COLO668 (cell line): Measurements from ENCODE around the gene SMG6.
"Not testable (repeated sequence)": the region's sequence is repeated elsewhere in the genome, so short reads cannot be mapped to it uniquely, and the experiment has no call there.

ENCODE experiments used
- DNase-seq: peaks from one replicate; lab custom pipeline; 2025; ENCODE audit not compliant: unreplicated experiment; lab: John Stamatoyannopoulos, UW

Gene SMG6

DNA sequence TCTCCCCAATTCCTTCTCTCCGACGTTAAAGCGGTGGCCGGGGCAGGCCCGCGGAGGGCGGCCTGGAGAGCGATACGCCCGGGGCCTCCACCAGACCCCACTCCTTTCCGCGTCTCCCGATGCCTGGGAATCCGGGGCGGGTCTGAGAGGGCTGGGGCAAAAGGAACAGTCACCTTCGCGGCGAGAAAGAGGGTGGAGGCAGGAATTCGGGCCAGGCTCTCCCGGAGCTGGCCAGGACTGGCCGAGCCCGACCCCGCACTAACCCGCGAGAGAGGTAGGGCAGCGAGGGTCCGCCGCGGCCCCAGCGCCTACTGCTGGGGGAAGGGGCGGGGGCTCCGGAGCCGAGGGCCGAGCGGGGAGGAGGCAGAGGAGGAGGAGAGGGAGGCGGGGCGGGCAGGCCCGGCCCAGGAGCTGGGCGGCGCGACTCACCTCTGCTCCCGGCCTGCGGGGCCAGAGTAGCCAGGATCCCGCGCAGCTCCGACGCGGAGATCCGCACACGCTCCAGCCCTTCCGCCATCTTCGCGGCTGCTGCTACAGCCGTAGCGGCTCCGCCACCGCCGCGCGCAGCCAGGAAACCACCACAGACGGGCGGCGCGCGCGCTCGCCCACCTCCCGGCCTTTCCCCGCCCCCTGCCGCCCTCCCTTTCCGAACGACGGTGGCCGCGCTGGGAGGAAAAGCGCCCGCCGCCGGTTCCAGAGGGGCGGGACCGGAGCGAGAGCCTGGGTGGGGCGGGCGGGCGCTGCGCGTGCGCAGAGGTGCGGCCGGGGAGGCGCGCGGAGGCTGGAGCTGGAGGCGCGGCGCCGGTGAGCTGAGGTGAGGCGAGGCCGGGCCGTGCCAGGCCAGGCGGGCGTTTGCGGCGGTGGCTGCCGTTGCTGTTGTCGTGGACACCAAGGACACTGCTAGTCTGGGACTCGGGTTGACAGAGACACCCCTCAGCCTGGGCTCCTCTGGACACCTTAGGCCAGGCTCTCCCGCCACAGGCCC, at the start of gene SMG6, which contains the start of gene SRR:
Gene SMG6, minus strand, starts transcription at position 582 of the 985 bp plus-strand sequence. Its CDS starts 65 bp downstream, at position 517.
Gene SRR, plus strand, starts transcription at position 747 of the 985 bp plus-strand sequence. CDS start 11,611 bp downstream, outside the sequence.
- DNase-seq, result peak; percentile 92

DNA sequence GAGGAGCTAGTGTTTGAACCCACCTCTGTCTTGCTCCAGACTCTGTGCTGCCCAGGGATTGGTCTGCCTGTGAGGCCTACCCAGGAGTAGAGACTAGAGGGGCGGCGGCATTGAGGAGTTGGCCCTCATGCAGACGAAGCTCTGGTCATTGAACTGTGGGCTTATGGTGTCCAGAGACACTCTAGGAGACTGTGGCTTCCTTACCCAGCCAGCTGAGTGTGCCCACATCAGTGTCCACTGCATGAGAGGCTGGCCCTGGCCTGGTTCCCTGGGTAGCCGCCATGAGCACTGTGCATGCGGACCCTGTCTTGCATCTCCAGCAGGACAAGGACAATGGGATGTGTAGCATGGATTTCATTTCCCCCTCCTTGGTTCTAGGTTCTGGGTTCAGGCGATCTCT, 47.7 kb upstream of the SMG6 start:
- DNase-seq, result no peak

DNA sequence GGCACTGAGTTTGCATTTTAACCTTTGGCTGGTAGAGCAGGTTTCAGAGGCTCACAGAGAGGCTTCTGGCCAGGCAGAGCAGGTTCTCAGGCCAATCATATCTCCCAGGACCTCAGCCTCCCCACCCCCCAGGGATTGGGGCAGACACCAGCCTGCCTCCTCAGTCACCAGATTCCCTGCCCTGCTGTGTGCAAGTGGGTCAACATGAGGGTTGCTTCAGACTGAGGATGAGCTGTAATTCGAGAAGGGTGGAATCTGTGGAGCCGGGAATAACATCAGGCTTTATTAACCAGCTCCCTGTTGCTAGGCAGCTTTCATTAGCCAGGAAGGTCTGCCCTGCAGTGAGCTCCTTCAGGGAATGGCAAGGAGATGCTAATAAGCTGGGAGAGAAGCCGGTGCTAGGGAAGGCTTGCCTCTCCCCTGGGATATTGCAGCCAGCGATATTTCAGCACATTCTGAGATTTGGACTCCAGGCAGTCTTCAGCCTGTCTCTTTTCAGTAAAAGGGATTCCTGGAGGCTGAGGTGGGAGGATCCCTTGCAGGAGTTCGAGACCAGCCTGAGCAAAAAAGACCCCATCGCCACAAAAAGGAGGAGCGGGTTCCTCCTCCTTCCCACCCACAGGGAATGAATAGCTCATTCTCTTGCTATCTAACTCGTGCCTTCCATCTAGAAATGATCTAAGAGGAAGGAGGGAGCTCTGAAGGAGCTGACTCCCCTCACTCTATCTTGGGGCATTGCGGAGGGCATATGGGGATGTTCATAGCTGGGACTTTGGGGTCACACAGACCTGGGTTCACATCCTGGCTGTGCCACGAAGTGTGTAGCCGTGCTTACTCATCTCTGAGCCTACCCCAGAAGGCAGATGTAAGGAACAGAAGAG, 44.5 kb upstream of the SMG6 start:
- DNase-seq, result peak; percentile 86

DNA sequence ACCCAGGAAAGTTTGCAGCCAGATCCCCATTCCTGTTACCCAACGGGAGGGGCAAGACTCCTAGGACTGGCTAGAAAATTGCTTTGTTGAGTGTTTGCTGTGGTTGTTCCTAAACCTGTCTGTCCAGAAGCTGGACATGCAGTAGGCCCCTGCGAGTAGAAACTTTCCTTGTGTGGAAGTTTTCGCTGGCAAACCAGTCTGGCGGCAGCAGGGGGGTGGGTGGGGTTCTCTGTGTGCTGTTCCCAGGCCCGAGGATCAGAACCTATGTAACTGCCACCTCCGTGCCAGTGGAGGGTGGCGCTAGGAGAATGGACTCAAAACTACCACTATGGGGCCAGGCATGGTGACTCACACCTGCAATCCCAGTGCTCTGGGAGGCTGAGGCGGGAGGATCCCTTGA, 42.9 kb upstream of the SMG6 start:
- no peak for DNase-seq

DNA sequence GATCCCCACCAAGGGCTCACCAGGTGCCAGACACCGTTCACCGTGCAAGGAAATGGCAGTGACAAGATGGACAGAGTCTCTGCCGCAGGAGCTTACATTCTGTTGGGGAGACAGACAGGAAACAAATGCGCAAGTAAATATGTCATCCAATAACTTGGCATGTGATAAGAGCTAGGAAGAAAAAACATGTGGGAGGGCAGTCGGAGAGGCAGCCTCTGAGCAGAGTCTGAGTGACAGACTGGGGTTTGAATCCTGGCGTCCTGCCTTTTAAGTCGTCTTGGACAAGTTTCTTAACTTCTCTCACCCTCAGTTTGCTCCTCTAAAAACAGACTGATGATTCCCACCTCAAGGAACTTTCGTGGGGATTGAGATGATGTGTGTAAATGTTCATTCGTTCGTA, 40.9 kb upstream of the SMG6 start:
- DNase-seq, result no peak

DNA sequence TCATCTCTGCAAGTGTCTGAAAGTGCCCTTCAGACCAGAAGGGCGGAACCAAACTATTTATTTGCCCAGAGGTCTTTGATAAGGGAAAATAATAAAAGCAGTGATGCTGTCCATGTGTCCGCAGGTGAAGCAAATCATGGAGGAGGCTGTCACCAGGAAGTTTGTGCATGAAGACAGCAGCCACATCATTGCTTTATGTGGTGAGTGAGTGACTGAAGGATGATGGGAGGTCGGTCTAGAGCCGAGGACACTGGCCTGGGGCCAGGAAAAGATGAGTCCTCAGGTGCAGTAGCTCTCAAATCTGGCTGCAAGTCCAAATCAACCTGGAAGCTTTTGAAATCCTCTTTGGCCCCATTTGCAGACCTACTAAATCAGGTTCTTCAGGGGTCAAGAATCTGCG, 39.8 kb upstream of the SMG6 start:
- no peak for DNase-seq

DNA sequence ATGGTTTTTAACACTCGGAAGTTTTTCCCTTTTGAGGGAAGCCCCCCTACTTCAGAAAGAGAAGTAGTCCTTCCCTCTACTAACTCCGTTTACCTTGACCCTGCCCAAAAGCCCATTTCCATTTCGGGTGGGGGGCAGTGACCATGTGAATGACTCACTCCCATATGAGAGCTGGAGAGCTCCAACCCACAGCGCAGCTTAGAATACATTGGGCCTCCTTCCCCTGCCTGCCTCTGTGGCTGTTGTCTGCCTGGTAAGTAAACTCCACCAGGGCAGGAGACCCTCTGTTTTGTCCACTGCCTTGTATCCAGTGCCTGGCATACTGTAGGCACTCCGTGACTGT, 34.7 kb upstream of the SMG6 start:
- no peak for DNase-seq

DNA sequence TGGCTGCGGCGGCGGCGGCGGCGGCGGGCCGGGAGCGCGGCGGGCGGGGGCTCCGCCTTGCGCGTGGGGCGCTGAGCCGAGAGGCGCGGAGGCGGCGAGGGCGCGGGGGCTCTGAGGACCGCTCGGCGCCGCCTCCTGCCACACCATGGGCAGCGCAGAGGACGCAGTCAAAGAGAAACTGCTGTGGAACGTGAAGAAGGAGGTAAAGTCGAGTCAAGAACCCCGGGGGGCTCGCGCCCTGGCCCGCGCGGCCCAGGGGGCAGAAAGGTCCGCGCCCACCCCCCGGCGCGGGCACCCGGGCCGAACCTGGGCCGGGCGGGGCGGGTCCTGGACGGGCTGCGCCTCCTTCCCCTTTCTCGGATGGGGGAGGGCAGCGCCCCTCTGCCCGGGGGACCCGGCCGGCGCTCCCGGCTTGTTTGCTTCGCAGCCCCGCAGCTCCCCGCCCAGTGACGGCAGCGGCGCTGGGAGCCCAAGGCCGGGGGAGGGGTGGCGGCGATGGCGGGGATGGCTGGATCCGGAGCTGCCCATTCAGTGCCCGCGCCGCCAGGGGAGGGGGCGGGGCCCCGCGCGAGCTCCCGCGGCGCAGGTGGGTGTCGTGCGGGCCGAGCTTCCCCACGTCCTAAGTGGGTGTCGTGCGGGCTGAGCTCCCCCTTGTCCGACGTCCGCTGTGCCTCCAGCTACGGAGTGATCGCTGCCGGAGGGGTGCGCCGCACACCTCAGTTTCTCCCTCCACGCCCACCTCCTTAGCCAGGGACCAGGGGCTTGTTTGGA, 34.1 kb upstream of the SMG6 start:
- DNase-seq, result peak; percentile 66

DNA sequence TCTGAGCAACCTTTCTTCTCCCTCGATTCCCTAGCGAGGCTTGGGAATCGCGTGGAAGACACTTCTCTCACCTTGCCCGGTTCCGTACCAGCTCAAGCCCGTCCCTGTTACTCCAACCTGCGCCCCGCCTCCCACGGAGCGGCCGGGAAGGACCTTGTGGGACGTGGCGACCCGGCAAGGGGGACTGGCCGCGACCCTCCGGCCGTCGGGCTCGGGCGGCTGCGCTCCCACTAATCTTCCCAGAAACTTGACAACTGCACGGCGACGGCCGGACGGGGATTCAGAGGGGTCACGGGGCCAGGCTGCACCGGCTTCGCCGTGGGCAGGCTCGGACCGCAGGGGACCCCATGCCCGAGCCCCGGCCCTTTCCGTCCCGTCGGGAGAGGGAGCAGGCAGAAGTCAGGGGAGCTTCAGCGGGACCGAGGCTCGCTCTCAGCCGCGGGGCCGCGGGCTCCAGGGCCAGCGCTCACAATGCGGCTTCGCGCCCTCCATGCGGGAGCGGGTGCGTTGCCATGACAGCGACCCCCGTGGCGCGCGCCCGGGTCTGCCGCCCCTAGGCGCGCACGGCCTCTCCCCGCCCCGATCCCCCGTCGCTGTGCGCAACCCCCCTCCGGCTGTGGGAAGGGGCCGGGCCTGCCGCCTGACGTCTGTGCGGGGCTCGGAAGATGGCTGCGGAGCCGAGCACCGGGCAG, 33.4 kb upstream of the SMG6 start, which contains the start of gene SGSM2:
Gene SGSM2, plus strand, starts transcription at position 650 of the 692 bp plus-strand sequence. CDS start 188 bp downstream, outside the sequence.
- peak; percentile 59 for DNase-seq

DNA sequence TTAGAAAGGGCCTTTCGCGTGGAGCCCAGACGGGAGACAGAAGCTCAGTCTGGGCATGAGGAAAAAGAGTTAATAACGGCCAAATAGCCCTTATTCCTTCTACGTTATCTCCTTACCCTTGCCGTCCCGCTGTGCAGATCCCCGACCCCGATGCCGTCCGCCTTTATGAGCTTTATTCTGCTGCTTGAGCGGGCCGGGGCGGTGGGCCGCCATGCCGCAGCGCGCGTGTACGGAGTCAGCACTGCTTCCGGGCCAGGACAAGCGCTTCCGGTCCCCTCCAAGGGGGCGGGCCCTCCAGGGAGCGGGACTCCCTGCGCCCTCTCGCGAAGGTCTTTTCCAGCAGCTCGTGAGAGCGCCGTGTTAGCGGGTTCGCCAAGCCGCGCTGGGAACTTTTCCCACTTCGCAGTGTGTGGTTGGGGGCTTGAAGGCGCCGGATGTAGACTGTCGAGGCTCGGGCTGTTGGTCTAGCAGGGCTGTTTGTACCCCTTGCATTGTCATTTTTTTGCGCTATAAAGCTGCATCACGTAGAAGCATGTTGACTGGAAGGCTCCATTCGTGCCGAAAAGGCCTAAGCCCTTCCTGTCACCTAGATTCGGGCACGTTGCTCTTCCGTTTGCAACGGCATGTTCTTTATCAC, 32.7 kb upstream of the SMG6 start, which contains the start of gene TSR1:
Gene TSR1, minus strand, starts transcription at position 243 of the 637 bp plus-strand sequence. Its CDS starts 30 bp downstream, at position 213.
- DNase-seq, result peak; percentile 90

DNA sequence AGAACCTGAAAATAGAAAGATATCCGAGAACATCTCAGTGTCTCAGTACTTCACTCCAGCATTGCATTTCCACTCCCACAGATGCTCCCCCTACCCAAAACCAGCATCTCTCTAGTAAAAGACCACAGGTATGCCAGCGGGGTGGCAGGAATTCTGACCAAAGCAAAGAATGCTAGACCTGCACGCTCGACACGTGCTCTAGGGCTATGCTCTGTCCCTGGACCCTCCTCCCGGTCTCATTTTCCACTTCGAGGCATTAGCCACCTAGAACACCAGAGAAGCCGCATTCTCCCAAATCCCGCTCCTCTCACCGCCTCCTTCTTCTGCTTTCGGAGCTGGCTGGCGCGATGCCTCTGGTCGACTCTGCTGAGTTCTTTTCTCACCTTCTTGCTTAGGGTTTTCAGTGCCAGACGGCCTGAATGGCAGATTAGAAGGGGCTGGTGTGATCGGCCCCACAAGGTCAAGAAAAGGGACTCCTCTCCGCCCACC, 32.2 kb upstream of the SMG6 start:
- DNase-seq, result peak; percentile 11

DNA sequence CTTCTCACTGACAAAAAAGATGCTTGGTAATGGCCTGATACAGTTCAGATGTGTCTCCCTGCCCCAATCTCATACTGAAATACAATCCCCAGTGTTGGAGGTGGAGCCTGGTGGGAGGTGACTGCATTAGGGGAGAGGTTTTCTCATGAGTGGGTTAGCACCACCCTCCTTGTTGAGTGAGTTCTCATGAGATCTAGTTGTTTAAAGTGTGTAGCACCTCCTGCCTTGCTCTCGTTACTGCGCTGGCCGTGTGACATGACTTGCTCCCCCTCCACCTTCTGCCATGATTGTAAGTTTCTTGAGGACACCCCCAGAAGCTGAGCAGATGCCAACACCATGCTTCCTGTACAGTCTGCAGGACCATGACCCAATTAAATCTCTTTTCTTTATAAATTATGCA, 27.7 kb upstream of the SMG6 start:
- DNase-seq, result no peak

DNA sequence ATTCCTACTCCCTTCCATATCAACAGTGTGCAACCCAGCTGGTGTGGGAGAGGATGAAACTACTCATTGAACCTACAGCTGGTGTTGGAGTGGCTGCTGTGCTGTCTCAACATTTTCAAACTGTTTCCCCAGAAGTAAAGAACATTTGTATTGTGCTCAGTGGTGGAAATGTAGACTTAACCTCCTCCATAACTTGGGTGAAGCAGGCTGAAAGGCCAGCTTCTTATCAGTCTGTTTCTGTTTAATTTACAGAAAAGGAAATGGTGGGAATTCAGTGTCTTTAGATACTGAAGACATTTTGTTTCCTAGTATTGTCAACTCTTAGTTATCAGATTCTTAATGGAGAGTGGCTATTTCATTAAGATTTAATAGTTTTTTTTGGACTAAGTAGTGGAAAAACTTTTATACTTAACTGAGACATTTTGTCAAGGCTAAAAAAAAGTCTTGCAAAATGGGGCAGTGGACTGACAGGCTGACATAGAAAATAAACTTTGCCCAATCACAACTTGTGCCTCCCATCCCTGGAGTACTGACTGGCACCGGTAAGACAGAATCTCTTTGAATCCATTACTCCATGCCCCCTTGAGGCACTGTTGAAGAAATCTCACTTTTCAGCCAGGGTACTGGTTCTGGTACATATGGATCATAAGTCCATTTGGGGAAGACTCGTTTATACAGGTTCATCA, 20.2 kb upstream of the SMG6 start:
- no peak for DNase-seq

DNA sequence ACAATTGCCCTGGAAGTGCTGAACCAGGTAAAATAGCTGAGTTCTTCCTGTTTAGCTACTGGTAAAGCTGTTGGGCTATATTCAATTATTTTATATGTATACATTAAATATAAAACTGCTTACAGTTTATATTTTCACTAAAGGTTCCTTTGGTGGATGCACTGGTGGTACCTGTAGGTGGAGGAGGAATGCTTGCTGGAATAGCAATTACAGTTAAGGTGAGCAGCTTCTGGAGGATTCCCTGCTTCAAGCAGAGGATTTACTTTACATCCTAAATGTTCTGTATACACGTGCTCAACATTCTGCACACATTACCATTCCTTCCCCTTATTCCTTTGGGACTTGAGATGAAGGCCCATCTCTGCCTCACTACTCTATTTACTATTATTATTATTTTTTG, 17.8 kb upstream of the SMG6 start:
- DNase-seq, result no peak

DNA sequence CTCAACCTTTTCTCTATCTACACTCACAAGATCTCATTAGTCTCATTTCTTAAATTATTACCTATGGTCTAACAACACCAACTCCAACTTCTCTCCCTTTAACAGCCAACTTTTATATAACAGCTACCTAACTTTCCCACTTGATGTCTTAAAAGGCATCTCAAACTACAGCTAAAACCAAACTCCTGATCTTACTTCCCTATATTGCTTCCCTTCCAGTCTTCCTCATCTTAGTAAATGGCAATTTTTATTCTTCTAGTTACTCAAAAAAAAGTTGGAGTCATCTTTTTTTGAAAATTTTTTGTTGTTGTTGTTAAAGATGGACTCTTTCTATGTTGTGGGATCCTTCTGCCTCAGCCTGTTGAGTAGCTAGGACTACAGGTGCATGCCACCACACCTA, 15.5 kb upstream of the SMG6 start:
- no peak for DNase-seq

DNA sequence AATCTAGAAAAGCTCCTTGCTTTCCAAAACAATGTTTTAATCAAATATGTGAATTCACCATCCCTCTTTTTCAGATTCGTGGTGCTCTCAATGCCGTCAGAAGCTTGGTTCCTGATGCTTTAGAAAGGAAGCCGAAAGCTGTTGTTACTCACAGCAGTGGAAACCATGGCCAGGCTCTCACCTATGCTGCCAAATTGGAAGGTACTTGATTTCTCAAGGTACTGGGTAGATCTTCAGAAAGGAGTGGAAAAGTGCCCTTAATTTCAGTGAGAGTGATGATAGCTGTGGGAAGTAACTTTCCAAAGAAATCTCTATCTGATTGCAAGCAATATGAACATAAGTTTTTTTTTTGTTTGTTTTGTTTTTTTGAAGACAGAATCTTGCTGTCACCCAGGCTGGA, 14.2 kb upstream of the SMG6 start:
- no peak for DNase-seq

DNA sequence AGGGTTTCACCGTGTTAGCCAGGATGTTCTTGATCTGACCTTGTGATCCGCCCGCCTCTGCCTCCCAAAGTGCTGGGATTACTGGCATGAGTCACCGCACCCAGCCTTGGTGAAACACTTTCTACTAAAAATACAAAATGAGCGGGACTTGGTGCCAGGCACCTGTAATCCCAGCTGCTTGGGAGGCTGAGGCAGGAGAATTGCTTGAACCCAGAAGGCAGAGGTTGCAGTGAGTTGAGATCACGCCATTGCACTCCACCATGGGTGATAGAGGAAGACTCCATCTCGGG, 13.3 kb upstream of the SMG6 start:
- DNase-seq, result not testable (repeated sequence)

DNA sequence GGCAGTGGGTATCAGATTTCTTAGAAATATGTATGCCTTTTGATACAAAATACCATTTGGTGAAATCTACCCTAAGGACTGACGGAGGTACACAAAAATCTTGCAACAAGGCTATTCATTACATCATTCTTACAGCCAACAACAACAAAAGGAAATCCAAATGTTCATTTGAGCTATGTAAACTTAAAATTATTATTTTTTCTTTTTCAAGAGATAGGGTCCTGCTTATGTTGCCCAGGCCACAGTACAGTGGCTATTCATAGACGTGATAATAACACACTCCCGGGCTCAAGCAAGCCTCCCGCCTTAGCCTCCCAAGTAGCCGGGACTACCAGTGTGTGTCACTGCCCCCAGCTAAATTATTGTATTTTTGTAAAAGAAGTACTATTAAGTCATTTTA, 9.2 kb upstream of the SMG6 start:
- no peak for DNase-seq
